ENCODE data around the gene GYPB. TPM values are rescaled to one million over a fixed set of nuclear protein-coding genes. Genes with fewer than 3 reads are reported as not detected.
"Not testable (repeated sequence)": the region's sequence is repeated elsewhere in the genome, so short reads cannot be mapped to it uniquely, and the experiment has no call there.

Gene GYPB
- total and polyA plus RNA-seq, 2 of the 8 experiments (the other 6 are each of a cell fraction or from before 2014, with no cell fraction given), result not detected

GRCh38 chr4:143955306-143955705 lies 63.9 kb downstream of the GYPB start:
- H2BK20ac ChIP-seq (ENCODE audit: low read length); H3K4me1 ChIP-seq (replicated peaks in 1 of 4; ENCODE audit: control insufficient read depth in 3 of 4, insufficient read depth in 4 of 4, low read length in 3 of 4); DNase-seq (ENCODE audit: low read depth in 1 of 2, low spot score in 2 of 2); H4K91ac ChIP-seq (replicated peaks; ENCODE audit: insufficient read length, low read length); H2BK12ac ChIP-seq (ENCODE audit: low read depth, low read length); CTCF ChIA-PET (ENCODE audit: partially characterized antibody); H3K27ac ChIP-seq (ENCODE audit: low read depth, low read length); H3K56ac ChIP-seq (replicated peaks; ENCODE audit: insufficient read length, low read depth, low read length); H3K27me3 ChIP-seq (replicated peaks in 1 of 4; ENCODE audit: control insufficient read depth in 3 of 4, extremely low read depth in 1 of 4, insufficient read depth in 3 of 4, low read length in 3 of 4); FAIRE-seq; POLR2A ChIA-PET (ENCODE audit: partially characterized antibody); H3K4me2 ChIP-seq (ENCODE audit: insufficient read depth in 1 of 2, low read depth in 2 of 2, low read length in 2 of 2); H3K79me2 ChIP-seq (ENCODE audit: control insufficient read depth in 1 of 2, insufficient read depth in 2 of 2, low read length in 2 of 2); H4K5ac ChIP-seq (ENCODE audit: insufficient read length, low read depth, low read length); H3K23me2 ChIP-seq (ENCODE audit: low read depth, low read length); H3K79me1 ChIP-seq (ENCODE audit: low read depth, low read length); H3K4ac ChIP-seq (replicated peaks; ENCODE audit: insufficient read length, low read depth, low read length); H3K9ac ChIP-seq (replicated peaks in 1 of 4; ENCODE audit: extremely low read depth in 1 of 4, low read depth in 3 of 4, low read length in 3 of 4); H4K8ac ChIP-seq (ENCODE audit: extremely low read depth, insufficient read depth, low read length); H3K23ac ChIP-seq (ENCODE audit: insufficient read length); H2BK120ac ChIP-seq (replicated peaks; ENCODE audit: low read depth, low read length); H2BK5ac ChIP-seq (ENCODE audit: low read depth, low read length); H4K20me1 ChIP-seq (replicated peaks in 1 of 2; ENCODE audit: control insufficient read depth in 1 of 2, insufficient read depth in 2 of 2, low read length in 2 of 2); H3K18ac ChIP-seq (ENCODE audit: extremely low read depth, low read length); H2BK15ac ChIP-seq (ENCODE audit: low read length); H3K14ac ChIP-seq (ENCODE audit: insufficient read length); H2AK5ac ChIP-seq (ENCODE audit: low read depth, low read length); H3K4me3 ChIP-seq (ENCODE audit: extremely low read depth in 1 of 4, insufficient read depth in 2 of 4, low read depth in 3 of 4, low read length in 4 of 4); H3K36me3 ChIP-seq (ENCODE audit: control insufficient read depth in 2 of 4, insufficient read depth in 4 of 4, low read length in 3 of 4); H3K9me3 ChIP-seq (ENCODE audit: insufficient read depth in 2 of 2, low read depth in 1 of 2, low read length in 1 of 2); H2AFZ ChIP-seq (ENCODE audit: low read length): not testable (repeated sequence)
- 91% methylated on average over 3 of the region's 3 CpGs; no CpG with 5 or more reads in 1 of the 2 experiments for WGBS, 2 experiments (ENCODE audit: extremely low coverage in 1 of 2, insufficient coverage in 1 of 2, insufficient read length in 1 of 2, insufficient replicate concordance in 2 of 2, low coverage in 1 of 2, low lambda C conversion rate in 2 of 2, missing lambda C conversion rate in 1 of 2)

DNA sequence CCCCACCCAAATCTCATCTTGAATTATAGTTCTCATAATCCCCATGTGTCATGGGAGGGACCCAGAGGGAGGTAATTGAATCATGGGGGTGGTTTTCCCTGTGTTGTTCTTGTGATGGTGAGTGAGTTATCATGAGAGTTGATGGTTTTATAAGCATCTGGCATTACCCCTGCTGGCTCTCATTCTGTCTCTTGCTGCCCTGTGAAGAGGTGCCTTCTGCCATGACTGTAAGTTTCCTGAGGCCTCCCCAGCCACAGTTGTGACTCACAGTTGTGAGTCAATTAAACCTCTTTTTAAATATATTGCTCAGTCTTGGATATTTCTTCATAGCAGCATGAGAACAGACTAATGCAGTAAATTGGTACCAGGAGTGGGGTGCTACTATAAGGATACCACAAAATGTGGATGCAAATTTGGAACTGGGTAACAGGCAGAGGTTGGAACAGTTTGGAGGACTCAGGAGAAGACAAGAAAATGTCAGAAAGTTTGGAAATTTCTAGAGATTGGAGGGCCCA lies 67.7 kb downstream of the GYPB start:
- H2BK15ac ChIP-seq (ENCODE audit: low read length); H3K4me1 ChIP-seq (replicated peaks in 1 of 4; ENCODE audit: control insufficient read depth in 3 of 4, insufficient read depth in 4 of 4, low read length in 3 of 4); H3K14ac ChIP-seq (ENCODE audit: insufficient read length); H3K79me1 ChIP-seq (ENCODE audit: low read depth, low read length); H2AFZ ChIP-seq (ENCODE audit: low read length); POLR2A ChIA-PET (ENCODE audit: partially characterized antibody); H3K4ac ChIP-seq (replicated peaks; ENCODE audit: insufficient read length, low read depth, low read length); H2BK20ac ChIP-seq (ENCODE audit: low read length); H3K9ac ChIP-seq (replicated peaks in 1 of 4; ENCODE audit: extremely low read depth in 1 of 4, low read depth in 3 of 4, low read length in 3 of 4); H4K20me1 ChIP-seq (replicated peaks in 1 of 2; ENCODE audit: control insufficient read depth in 1 of 2, insufficient read depth in 2 of 2, low read length in 2 of 2); H2AK5ac ChIP-seq (ENCODE audit: low read depth, low read length); H4K5ac ChIP-seq (ENCODE audit: insufficient read length, low read depth, low read length); H2BK12ac ChIP-seq (ENCODE audit: low read depth, low read length); DNase-seq (ENCODE audit: low read depth in 1 of 2, low spot score in 2 of 2); H3K4me2 ChIP-seq (ENCODE audit: insufficient read depth in 1 of 2, low read depth in 2 of 2, low read length in 2 of 2); H3K36me3 ChIP-seq (ENCODE audit: control insufficient read depth in 2 of 4, insufficient read depth in 4 of 4, low read length in 3 of 4); H3K79me2 ChIP-seq (ENCODE audit: control insufficient read depth in 1 of 2, insufficient read depth in 2 of 2, low read length in 2 of 2); H4K91ac ChIP-seq (replicated peaks; ENCODE audit: insufficient read length, low read length); H3K23me2 ChIP-seq (ENCODE audit: low read depth, low read length); H3K9me3 ChIP-seq (ENCODE audit: insufficient read depth in 2 of 2, low read depth in 1 of 2, low read length in 1 of 2); H3K18ac ChIP-seq (ENCODE audit: extremely low read depth, low read length); H3K4me3 ChIP-seq (ENCODE audit: extremely low read depth in 1 of 4, insufficient read depth in 2 of 4, low read depth in 3 of 4, low read length in 4 of 4); H3K27ac ChIP-seq (ENCODE audit: low read depth, low read length); H4K8ac ChIP-seq (ENCODE audit: extremely low read depth, insufficient read depth, low read length); CTCF ChIA-PET (ENCODE audit: partially characterized antibody); H2BK120ac ChIP-seq (replicated peaks; ENCODE audit: low read depth, low read length); H3K23ac ChIP-seq (ENCODE audit: insufficient read length); H3K56ac ChIP-seq (replicated peaks; ENCODE audit: insufficient read length, low read depth, low read length); H2BK5ac ChIP-seq (ENCODE audit: low read depth, low read length); FAIRE-seq; H3K27me3 ChIP-seq (replicated peaks in 1 of 4; ENCODE audit: control insufficient read depth in 3 of 4, extremely low read depth in 1 of 4, insufficient read depth in 3 of 4, low read length in 3 of 4): not testable (repeated sequence)

Data from H1 (cell line).